Epithelial cell of proximal tubule (primary cell): ENCODE measurements around the gene TARS2. TPM values are rescaled to one million over a fixed set of nuclear protein-coding genes. Genes with fewer than 3 reads are reported as not detected.

Source experiments
- DNase-seq: peaks from one replicate; pipeline ENCODE4 v3.0.0-alpha.2; 2011; ENCODE audit warnings: low read depth
- H3K4me3 ChIP-seq: 2 replicates; pipeline ENCODE4 v1.5.1; 2011; ENCODE audit warnings: low read depth, mild to moderate bottlenecking, low read length
- total RNA-seq: library from RNA; depleted of rRNA; stranded (reverse); fragments of >200 nt; gene quantifications from 2 replicates; pipeline ENCODE4 v1.2.3, GENCODE V29; 2015
- TF ChIP-seq, protein P1 (sequence below): conservative IDR thresholded peaks from 2 replicates; pipeline ENCODE4 v1.5.1; 2012; ENCODE audit warnings: low read depth, mild to moderate bottlenecking, low read length

TARS2 gene
- total RNA-seq, 1 donor from 2014 or later: 20.5 TPM

- DNase-seq: no peak
- TF ChIP-seq, protein P1, sequence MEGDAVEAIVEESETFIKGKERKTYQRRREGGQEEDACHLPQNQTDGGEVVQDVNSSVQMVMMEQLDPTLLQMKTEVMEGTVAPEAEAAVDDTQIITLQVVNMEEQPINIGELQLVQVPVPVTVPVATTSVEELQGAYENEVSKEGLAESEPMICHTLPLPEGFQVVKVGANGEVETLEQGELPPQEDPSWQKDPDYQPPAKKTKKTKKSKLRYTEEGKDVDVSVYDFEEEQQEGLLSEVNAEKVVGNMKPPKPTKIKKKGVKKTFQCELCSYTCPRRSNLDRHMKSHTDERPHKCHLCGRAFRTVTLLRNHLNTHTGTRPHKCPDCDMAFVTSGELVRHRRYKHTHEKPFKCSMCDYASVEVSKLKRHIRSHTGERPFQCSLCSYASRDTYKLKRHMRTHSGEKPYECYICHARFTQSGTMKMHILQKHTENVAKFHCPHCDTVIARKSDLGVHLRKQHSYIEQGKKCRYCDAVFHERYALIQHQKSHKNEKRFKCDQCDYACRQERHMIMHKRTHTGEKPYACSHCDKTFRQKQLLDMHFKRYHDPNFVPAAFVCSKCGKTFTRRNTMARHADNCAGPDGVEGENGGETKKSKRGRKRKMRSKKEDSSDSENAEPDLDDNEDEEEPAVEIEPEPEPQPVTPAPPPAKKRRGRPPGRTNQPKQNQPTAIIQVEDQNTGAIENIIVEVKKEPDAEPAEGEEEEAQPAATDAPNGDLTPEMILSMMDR: no peak
- no peak overlapping the region for H3K4me3 ChIP-seq
Observed at GRCh38 chr1:150505431-150505830, 18.2 kb downstream of the TARS2 start.

DNA sequence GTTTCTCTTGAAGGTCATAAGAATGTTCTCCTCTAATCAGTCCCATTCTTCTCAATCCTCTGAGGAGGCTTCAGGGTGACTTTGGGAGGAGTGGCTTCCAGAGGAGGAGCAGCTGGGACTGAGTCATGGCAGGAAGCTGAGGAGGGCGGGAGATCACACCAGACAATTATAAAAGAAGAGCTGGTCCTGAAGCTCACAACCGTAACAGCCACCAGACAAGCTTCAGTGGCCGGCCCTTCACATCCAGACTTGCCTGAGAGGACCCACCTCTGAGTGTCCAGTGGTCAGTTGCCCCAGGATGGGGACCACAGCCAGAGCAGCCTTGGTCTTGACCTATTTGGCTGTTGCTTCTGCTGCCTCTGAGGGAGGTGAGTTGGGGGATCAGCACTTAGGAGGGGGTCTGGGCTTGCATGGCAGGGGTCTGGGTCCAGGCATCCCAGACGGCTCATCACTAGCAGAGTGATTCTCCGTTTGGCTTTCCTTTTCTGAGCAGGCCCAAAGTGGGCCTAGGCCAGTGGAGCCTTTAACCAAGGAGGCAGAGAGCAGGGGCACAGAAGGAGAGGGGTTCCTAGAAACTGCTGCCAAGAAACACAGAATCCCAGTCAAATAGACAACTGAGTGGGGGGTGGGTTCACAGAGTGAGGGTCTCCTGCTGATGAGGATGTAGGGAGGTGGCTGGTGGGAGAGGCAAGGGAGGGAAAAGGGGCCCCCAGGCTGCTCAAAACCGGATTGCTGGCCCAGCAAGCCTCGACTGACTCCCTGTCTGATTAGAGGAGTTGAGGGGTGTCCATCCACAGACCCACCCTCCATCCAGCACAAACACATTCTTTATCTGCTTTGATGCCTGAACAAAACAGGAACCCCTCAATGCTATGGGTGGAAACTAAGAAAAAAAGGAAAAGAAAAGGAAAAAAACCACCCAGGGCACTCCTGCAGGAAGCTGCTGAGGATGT lies 21.0 kb downstream of the TARS2 start, which contains the start of gene ECM1:
TSS of gene ECM1 (plus strand) at position 198 of the 953 bp plus-strand sequence. CDS start at position 299, 101 bp downstream.
- DNase-seq: no peak
- TF ChIP-seq, protein P1: no peak
- peak within 1 kb of the TSS; percentile 3 for H3K4me3 ChIP-seq

GRCh38 chr1:150508982-150509381 lies 21.8 kb downstream of the TARS2 start:
- no peak for DNase-seq
- H3K4me3 ChIP-seq: no peak overlapping the region
- TF ChIP-seq, protein P1: no peak

GRCh38 chr1:150511551-150511950 lies 24.3 kb downstream of the TARS2 start:
- H3K4me3 ChIP-seq: no peak overlapping the region
- no peak for DNase-seq
- TF ChIP-seq, protein P1: no peak

- no peak overlapping the region for H3K4me3 ChIP-seq
- DNase-seq: no peak
- TF ChIP-seq, protein P1: no peak
Observed at GRCh38 chr1:150511985-150512660, 24.9 kb downstream of the TARS2 start.

DNA sequence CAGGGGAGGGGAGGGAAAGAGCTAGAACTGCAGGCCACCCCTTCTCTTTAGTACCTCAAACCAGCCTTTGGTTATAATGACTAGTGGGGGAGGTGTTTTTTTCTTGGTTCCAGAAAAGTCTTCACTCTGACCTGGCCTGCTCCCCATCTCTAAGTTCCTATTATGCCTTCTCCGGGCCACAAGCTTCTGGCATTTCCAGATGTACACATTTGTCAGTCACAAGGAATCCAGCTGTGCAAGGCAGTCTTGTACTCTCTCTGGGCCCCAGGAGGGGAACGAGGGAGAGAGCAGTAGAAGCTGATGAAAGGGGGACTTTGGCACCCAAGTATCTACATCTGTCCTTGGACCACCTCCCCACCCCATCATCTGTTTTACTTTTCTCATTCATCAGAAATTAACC lies 25.6 kb downstream of the TARS2 start:
- TF ChIP-seq, protein P1: no peak
- DNase-seq: no peak
- no peak overlapping the region for H3K4me3 ChIP-seq
